Right hindlimb (tissue), 1 donor: Measurements from ENCODE around the gene THUMPD2.
"Not testable (repeated sequence)": the region's sequence is repeated elsewhere in the genome, so short reads cannot be mapped to it uniquely, and the experiment has no call there.

Experiments
- DNase-seq: peaks from one replicate; pipeline ENCODE4 v3.0.0-alpha.2; 2018

The THUMPD2 gene

DNA sequence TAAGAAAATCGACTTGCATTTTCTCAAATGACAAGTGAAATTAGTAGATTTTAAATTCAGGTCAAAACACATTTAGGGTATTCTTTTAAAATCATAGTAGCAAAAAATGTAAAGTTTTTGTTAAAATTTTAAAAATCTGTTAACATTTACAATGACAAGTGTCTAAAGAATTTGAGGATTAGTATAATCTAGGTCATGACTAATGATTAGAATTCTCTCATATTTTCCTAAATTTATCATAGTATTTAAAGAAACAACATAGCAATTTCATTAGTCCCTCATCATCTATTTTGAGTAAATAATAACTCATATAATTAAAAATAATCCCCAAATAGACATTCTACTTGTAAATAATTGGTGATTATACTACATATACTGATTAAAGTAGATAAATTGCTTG lies 23.6 kb downstream of the THUMPD2 start:
- DNase-seq, result no peak

DNA sequence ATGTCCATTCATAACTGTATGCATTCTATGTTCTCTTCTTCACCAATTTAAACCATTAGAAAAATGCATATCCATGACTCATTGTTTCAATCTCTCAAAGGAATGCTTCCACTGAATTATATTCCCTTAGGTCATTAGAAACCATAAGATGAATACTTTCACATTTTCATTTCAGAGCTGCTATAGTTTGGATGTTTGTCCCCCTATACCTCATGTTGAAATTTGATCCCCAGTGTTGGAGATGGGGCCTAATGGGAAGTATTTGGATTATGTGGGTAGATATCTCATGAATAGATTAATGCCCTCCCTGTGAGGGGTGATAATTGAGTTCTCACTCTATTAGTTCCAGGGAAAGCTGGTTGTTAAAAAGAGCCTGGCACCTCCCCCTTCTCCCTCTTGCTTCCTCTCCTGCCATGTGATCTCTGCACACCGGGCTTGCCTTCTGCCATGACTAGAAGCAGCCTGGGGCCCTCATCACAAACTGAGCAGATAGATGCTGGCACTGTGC lies 35.7 kb downstream of the THUMPD2 start:
- DNase-seq, result no peak

DNA sequence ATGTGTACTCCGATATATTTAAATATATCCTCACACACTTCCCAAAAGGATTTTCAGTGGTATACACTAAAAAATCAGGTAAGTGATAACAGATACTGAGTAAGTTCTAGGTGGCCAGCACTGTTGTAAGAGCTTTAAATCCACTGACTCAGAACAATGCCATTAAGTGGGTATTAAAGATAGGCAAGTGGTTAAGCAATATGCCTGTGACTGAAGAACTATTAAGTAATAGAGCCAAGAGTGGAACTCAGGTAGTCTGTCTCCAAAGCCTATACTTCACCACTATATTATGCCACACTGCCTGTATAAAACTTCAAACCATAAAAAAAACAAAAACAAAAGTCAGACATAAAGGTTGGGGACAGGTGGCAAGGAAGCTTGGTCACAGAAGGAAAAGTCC lies 37.2 kb downstream of the THUMPD2 start:
- DNase-seq, result no peak

DNA sequence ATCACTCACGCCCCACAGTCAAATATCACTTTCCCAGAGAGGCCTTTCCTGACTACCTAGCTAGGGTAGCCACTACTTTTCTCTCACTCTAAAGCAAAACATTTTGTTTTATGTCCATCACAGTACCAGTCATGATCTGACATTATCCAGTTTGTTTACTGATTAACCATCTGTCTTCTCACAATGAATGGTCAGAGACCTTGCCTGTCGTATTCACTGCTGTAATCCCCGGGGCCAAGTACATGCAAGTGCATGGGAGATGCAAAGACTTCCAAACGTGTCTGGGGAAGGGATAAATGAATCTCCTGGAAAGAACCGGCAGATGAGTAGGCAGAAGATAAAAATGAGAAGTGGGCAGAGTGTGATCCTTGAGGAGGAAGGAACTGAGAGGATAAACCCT lies 39.7 kb downstream of the THUMPD2 start:
- no peak for DNase-seq

DNA sequence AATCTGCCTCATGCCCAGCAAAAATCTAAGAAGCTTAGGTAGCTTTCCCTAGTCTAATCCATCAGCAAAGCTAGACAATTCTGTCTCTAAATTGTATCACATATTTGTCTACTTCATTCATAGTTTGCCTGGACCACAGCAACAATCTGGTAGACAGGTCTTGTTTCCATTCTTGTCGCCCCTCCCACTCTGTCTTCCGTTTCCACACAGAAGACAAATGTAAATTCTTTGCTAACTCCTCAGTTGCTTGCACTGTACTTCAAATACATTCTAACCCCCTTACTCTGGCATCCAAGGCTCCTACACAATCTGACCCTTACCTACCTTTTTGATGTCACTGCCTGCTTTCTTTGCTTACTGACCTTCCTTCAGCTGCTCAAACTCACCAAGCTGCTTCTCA lies 40.1 kb downstream of the THUMPD2 start:
- DNase-seq, result no peak

DNA sequence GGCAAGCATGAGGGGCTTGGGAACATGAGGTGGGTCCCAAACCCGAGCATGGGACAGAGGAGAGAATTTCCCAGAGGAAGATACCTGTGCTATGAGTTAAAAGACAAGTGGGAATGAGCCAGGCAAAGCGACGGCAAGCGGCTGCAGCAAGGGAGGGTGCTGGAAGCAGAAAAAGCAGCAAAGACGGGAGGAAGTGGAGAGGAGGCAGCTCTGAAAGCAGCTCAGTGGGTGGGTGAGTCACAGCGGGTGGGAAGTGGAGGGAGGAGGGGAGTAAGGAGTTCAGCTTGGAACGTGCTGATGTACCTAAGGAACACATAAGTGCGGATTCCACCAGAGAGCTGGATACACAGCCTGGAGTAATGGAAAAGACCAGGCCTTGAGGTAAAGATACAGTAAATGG lies 41.4 kb downstream of the THUMPD2 start:
- no peak for DNase-seq

DNA sequence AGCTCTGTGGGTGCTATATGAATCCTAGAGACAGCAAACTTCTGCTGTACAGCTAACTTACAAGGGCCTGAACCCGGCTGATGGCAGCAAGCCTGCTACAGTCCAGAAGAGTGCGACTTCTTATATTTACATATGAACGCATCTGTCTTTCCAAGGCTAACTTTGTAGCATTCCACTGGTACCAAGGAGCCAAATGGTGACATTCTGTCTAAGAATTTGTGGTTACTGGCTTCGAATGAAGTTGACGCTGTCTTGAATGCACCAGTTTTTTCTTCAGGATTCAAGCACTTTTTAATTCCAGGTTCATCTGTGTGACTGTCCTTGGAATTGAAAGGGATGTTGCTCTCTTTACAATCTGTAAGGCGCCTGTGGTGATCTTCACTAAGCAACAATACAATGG lies 42.4 kb downstream of the THUMPD2 start:
- DNase-seq, result no peak

DNA sequence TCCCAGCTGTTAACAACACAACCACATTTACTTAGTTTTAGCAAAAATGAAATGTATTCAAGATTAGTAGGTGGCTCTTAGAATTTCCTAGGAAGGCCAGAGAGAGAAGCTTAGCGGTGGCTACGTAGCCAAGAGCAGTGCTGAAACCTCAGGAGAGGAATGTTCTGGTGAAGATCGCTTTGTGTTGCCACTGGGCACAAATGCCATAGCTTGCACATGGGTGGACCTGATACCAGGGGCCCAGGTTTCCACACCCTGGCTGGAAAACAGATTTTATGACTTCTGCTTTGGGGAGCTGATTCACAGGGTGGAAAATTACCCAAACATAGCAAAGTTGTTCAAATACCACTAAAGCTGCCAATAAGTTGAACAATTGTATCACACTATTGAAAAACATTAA lies 43.4 kb downstream of the THUMPD2 start:
- no peak for DNase-seq

DNA sequence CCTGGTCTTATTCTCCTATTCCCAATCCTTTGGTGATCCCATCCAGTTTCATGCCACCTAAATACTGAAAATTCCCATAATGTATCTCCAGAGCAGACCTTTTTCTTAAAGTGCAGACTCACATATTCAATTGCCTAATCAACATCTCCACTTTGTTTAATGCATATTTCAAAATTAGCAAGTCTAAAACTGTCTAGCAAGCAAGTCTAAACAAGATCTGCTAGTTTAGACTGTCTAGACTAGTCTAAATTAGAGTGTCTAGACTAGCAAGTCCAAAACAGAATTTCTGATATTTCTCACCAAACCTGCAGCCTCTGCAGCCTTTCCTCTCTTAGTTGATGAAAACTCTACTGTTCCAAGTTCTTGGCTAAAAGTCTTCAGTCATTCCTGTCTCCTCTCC lies 44.6 kb downstream of the THUMPD2 start:
- no peak for DNase-seq

DNA sequence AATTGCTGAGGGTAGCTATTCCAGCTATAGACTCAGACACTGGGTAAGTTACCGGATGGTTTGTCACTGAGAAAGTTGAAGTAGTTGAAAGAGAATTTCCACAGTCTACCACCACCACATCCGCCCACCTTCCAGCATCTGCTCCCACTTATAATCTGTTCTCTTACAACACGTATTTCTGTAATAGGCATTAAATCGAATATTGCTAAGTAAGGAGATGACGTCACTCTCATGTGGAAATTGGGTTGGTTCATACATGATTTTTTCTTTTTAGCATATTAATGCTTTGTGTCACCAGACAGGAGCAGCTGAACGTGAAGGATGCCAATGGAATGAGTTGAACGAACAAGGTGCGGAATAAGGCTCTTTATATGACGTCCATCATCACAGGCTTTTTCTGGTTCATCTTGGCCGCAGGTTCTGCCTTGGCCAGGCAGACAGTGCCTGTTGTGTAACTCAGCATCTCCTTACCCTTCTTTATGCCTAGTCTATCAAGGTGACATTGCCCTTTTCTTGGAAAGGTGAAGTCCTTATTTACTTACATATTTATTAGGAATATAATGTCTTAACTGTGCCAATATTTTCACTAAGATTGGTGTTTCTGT lies 45.9 kb downstream of the THUMPD2 start:
- no peak for DNase-seq

DNA sequence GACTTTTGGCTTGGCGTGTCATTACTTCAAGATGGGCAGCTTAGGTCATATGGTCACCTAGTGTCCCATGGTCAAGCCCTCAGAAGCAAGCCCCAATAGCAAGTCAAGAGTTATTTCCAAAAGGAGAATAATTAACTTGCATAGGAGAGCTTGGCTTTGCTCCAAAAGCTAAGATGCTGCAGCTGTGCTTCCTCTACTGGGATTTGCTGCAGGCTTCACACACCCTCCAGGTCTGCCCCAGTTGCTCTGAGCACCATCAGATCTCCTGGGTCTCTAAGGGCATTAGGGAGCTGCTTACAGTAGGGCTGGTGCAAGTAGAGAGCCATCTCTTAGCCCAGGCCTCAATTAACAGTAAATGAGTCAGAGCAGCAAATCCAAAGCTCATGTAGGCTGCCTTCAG lies 46.6 kb downstream of the THUMPD2 start:
- DNase-seq, result no peak

DNA sequence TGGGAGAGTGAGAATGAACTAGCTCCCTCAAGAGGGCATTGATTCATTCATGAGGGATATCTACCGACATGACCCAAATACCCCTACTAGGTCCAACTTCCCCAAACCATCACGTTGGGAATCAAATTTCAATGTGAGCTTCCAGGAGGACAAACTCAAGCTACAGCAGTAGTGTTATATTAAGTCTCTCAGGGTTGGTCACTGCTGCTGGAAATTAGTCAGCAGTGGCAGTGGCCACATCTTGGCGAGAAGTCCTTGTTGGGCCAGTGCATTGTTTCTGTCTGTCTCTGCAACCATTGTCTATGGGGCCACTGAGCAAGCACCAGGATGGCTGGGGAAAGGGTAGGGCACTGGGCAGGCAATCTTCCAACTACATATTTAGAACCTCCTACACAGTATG lies 47.5 kb downstream of the THUMPD2 start:
- DNase-seq, result no peak

DNA sequence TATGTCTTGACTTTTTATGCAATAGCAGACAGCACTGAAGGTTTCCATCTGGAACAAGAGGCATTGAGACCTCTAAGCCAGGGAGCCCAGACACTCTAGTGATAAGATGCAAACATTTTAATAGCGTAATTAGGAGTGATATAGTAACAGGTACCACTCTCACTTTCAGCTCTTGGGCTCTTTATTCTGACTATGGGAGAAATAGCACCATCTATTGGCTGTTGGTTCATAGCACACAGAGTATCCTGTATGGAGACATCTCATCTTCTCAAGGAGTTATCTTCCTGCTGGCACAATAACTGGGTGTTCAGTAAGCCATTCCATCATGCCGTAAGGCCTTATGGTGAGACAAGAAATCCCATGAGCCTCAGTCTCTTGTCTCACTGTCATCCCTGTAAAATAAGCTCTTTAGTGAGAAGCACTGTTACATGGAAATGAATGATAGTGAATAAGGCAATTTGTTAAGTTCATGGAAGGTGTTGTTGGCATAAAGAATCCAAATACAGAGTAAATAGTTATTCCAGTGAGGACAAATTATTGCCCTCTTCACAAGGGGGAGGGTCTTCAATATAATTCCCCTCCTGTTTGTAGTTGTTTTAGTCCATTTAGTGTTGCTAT lies 48.3 kb downstream of the THUMPD2 start:
- DNase-seq, result no peak

DNA sequence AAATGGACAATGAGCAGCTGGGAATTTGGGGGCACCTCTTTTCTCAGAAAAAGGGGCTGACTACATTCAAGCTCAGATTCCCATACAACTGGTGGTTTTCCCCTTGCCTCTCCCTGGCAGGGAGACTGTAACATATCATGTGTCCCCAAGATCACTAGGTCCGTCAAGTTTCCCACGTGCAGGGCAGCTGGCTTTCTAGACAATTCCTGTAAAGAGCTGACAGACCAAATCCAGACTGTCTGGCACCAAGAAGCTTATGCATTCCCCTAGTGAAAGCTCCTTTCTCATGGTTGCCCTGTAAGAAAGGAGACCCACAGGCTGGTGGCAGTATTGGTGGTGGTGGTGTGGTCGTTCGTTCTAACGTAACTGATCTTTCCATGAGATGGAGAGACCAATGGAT lies 48.8 kb downstream of the THUMPD2 start:
- no peak for DNase-seq

DNA sequence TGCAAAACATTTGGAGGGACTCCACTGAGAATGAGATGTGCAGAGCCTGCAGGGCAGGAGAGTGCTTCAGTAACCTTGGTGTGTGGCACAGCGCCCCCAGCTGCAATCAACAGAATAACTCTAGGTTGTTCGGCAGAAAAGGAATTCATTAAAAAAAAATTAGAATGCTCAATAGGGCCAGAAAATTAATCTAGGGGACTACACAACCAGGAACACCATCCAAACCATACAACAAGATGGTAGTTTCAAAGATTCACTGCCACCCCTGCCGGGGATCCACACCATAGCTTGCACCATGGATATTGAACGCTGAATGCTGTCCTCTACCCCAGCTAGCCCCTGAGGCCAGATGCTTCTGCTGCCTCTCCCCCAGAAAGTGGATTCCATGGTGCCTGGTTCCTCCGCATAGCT lies 50.1 kb downstream of the THUMPD2 start:
- no peak for DNase-seq

DNA sequence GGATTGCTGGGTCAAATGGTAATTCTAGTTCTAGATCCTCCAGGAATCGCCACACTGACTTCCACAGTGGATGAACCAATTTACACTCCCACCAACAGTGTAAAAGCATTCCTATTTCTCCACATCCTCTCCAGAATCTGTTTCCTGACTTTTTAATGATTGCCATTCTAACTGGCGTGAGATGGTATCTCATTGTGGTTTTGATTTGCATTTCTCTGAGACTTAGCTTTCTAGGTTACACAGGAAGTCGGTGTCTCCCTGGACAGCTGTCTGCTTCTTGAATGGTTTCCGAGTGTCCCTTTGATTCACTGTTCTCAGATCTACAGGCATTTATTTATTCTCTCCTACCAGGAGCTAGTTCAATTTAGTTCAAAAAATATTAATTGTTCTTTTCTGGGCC lies 51.0 kb downstream of the THUMPD2 start:
- DNase-seq, result not testable (repeated sequence)

DNA sequence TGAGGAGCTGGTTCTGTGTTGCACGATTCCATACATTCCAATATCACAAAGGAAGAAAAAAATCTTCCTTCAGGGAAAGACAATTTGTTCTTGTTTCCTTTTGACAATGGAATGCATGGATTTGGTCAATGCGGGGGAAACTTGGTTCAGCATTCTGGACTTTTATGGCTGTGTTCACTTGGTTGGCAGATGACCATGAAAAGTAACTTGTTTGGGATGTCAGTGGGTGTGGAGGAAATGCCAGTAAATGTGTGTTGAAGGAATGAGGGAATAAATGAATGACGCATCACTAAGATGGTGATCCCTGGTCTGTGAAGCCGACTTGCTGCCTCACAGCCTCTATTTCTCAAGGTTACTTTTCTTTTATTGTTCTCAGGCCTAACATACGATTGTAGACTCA lies 53.7 kb downstream of the THUMPD2 start:
- no peak for DNase-seq

DNA sequence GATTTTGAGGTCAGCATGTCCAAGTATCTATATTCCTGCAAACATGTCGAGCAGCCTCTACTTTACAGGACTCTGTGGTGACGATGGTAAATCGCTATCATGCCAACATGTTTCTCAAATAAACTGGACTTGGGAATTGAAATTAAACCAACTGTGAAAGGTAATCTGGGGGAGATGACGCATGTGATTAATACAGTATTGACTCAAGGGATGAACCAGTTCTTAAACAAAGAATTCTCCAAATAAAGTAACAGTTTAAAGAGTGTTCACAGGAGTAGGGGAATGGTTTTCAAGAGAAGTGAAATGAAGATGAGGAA lies 54.3 kb downstream of the THUMPD2 start:
- DNase-seq, result no peak

DNA sequence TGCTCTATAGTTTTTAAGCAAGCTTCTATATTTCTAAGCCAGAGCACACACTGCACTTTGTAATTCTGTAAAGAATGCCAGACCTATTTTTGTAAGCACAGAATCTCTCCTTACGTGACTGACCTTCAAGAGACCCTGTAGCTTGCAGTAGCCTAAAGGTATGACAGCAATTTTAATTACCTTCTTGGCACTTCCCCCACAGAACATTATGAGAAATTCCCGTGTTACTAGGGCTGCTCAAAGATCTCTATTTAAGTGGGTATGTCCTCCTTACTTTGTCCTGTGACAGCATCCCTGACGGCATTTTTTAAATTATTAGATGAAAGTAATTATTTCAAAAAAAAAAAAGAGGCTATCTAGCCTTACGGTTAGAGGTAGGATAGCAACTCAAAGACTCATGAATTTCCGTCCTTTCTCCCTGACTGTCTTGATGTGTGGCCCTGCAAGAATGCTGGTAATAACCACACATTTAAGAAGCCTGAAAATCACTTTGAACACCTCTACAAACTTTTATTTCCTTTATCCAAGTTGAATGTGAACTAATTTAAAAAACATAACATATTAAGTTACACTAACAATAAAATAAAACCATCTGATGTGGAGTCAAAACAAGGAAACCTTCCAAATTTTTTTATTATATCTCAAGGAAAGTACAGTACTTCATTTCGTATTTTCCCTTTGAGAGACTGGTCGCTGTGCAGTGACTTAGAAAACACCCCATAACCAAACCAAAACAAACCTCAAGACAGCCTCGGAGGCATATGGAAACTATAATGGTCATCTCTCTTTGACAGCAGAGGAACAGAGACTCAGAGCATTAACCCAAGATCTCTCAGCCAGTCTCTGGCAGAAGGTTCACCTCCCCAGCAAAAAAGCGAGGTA lies 54.9 kb downstream of the THUMPD2 start:
- no peak for DNase-seq

DNA sequence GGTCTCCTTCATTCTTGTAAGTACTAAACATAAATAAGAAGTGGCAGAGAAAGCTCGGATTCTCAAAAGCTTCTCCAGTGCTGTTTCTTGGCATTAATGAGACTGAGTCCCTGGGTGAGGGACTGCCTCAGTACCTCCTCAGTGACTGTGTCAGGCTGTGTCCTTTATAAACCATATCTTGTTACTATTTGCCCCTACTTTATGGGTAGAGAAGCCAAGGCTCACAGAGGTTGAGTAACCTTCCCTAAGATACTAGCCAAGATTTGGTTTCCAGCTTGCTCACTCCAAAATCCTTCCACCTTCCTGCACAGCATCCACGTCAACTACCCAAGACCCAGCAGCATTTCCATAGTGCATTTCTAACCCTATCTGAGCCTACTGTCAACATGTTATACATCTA lies 55.6 kb downstream of the THUMPD2 start:
- DNase-seq, result no peak

DNA sequence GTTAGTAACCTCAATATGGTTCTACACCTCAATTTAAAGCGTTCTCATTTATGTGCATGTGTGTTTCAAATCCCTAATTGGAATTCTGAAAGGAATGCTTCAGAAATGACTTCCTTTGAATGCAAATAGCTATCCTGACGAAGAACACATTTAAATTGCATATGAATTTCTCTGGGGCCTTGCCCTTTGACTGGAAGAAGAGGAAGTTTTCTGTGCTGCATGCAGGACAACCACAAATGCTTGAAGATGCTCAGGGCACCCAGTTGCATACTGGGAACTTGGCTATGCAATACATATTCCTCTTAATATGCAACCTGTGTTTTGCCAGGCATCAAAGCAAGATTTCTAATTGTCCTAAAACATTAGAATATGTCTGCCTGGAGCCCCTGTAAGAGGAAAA lies 58.1 kb downstream of the THUMPD2 start:
- DNase-seq, result no peak

DNA sequence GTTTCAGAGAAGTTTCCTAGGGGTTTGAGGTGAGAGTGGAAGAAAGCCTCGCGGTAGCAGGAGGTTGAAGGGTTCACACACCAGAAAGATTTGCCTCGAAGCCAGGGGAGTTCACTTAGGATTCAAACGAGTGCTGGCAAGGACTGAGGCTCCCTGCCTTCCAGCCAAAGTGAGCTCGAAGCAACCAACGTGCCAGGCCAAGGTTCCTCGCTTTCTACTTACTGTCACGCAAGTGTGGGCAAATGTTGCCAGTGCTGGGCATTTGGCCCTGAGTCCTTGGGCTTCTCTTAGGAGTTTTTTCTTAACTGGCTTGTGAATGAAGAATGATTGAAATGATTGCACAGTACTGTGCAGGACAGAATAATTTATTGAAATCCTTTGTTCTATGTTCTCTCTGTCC lies 59.7 kb downstream of the THUMPD2 start:
- DNase-seq, result no peak

DNA sequence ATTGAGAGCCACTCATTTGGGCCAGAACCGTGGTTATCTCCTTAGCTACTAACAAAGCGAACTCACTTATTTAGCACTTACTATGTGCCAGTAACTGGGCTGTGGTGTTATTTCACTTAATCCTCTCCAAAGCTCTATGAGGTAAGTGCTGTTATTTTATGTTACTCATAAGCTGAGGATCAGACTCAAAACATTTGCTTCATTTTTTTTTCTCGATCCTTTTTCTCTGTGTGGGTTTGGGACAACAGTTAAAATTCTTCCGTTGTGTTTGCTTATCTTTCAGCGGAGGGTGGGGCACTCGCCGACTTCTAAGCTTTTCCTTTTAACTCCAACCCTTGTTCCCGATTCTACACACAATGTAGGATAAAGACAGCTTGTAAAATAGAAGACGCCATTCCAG lies 60.6 kb downstream of the THUMPD2 start:
- DNase-seq, result no peak

DNA sequence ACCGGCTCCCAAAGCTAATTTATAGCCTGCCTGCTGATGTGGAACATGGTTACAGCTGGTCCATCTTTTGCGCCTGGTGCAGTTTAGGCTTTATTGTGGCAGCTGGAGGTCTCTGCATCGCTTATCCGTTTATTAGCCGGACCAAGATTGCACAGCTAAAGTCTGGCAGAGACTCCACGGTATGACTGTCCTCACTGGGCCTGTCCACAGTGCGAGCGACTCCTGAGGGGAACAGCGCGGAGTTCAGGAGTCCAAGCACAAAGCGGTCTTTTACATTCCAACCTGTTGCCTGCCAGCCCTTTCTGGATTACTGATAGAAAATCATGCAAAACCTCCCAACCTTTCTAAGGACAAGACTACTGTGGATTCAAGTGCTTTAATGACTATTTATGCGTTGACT lies 62.0 kb downstream of the THUMPD2 start:
- DNase-seq, result no peak
